Keratinocyte (primary cell): ENCODE data around the gene FBXO15.

Experiments used
- CTCF ChIP-seq, 3 experiments: IDR thresholded peaks in 1 of 3; conservative IDR thresholded peaks in 1 of 3; optimal IDR thresholded peaks in 1 of 3; 2 replicates in 2 of 3; 3 replicates in 1 of 3; pipeline versions ENCODE3 to v1.5.1; 2011; ENCODE audit warnings: low read length in 3 of 3, mild to moderate bottlenecking in 3 of 3, moderate library complexity in 2 of 3, control low read depth in 1 of 3, inconsistent platforms in 1 of 3; ENCODE audit not compliant: insufficient read depth in 2 of 3; ENCODE audit errors: extremely low read depth in 1 of 3
- EZH2 ChIP-seq: IDR thresholded peaks from one replicate; pipeline ENCODE4 v1.6.1; 2012; ENCODE audit warnings: inconsistent platforms, mild to moderate bottlenecking, low read length, moderate library complexity

- TF ChIP-seq CTCF (optimal IDR thresholded peaks at IDR 0.05 in 1 of 3, IDR thresholded peaks at IDR 0.05 in 1 of 3, conservative IDR thresholded peaks at IDR 0.05 in 1 of 3; ENCODE audit: extremely low read depth in 1 of 3, insufficient read depth in 2 of 3, low read length in 3 of 3) (no peak), EZH2 (no peak)
Measured at GRCh38 chr18:74074668-74075564, 72.7 kb downstream of the FBXO15 start.
